GM21576 (cell line): Measurements from ENCODE around the gene TPM3.
A peak's percentile ranks its signal among the peaks of the same experiment; 100 is the strongest.
"Not testable (repeated sequence)": the region's sequence is repeated elsewhere in the genome, so short reads cannot be mapped to it uniquely, and the experiment has no call there.

Source experiments
- ATAC-seq: cut with Tn5 transposase; IDR thresholded peaks from one replicate; pipeline ENCODE4 v1.9.1; 2021; ENCODE audit warnings: mild to moderate bottlenecking, moderate library complexity; ENCODE audit not compliant: unreplicated experiment

TPM3 gene

GRCh38 chr1:154206196-154206595 lies 14.3 kb upstream of the TPM3 start, which contains the start of gene CFAP141:
Gene CFAP141 (minus strand): TSS chr1:154206333. CDS start chr1:154206307, 26 bp downstream.
- ATAC-seq, result no peak

GRCh38 chr1:154205778-154206177 lies 13.9 kb upstream of the TPM3 start:
- not testable (repeated sequence) for ATAC-seq

- no peak for ATAC-seq
Observed at GRCh38 chr1:154199563-154199879, 7.6 kb upstream of the TPM3 start.

- no peak for ATAC-seq
Observed at GRCh38 chr1:154198756-154199562, 7.1 kb upstream of the TPM3 start.

GRCh38 chr1:154193821-154194220 lies 1.9 kb upstream of the TPM3 start:
- ATAC-seq, result no peak

GRCh38 chr1:154192476-154192875 lies 576 bp upstream of the TPM3 start:
- ATAC-seq, result no peak

- no peak for ATAC-seq
Observed at GRCh38 chr1:154190550-154190949, 1.4 kb downstream of the TPM3 start.

- ATAC-seq, result no peak
Observed at GRCh38 chr1:154186852-154187501, 4.9 kb downstream of the TPM3 start.

- ATAC-seq, result no peak
Observed at GRCh38 chr1:154186177-154186576, 5.7 kb downstream of the TPM3 start.

- peak; percentile 70 for ATAC-seq
Observed at GRCh38 chr1:154183046-154183915, 8.6 kb downstream of the TPM3 start.

- ATAC-seq, result peak; percentile 46
Observed at GRCh38 chr1:154182344-154183045, 9.4 kb downstream of the TPM3 start.

GRCh38 chr1:154181944-154182343 lies 10.0 kb downstream of the TPM3 start:
- no peak for ATAC-seq

- no peak for ATAC-seq
Observed at GRCh38 chr1:154179946-154180687, 11.8 kb downstream of the TPM3 start.

GRCh38 chr1:154178911-154179811 lies 12.7 kb downstream of the TPM3 start:
- ATAC-seq, result no peak

GRCh38 chr1:154178013-154178412 lies 13.9 kb downstream of the TPM3 start:
- ATAC-seq, result no peak

- no peak for ATAC-seq
Observed at GRCh38 chr1:154176337-154176736, 15.6 kb downstream of the TPM3 start.

GRCh38 chr1:154174654-154175053 lies 17.2 kb downstream of the TPM3 start:
- ATAC-seq, result no peak

- no peak for ATAC-seq
Observed at GRCh38 chr1:154171880-154172279, 20.0 kb downstream of the TPM3 start.

- ATAC-seq, result no peak
Observed at GRCh38 chr1:154171223-154171583, 20.7 kb downstream of the TPM3 start.
